AML-193 (cell line): ENCODE measurements around the gene THY1.
"Not testable (repeated sequence)": the region's sequence is repeated elsewhere in the genome, so short reads cannot be mapped to it uniquely, and the experiment has no call there.

Source experiments
- DNase-seq, 2 experiments: peaks; one replicate each; lab custom pipeline; 2025; lab: John Stamatoyannopoulos, UW

Gene THY1

GRCh38 chr11:119445850-119446249 lies 22.9 kb upstream of the THY1 start:
- DNase-seq: no peak

- no peak for DNase-seq
Measured at GRCh38 chr11:119445379-119445778, 22.4 kb upstream of the THY1 start.

GRCh38 chr11:119441898-119442243 lies 18.9 kb upstream of the THY1 start:
- DNase-seq: no peak

- DNase-seq: no peak
Measured at GRCh38 chr11:119438599-119438998, 15.6 kb upstream of the THY1 start.

GRCh38 chr11:119437521-119437920 lies 14.5 kb upstream of the THY1 start:
- DNase-seq: not testable (repeated sequence)

GRCh38 chr11:119436711-119437110 lies 13.7 kb upstream of the THY1 start:
- DNase-seq: no peak

GRCh38 chr11:119436093-119436492 lies 13.1 kb upstream of the THY1 start:
- DNase-seq: no peak

- no peak for DNase-seq
Measured at GRCh38 chr11:119434591-119435330, 11.8 kb upstream of the THY1 start.

GRCh38 chr11:119433358-119433725 lies 10.4 kb upstream of the THY1 start:
- no peak for DNase-seq

GRCh38 chr11:119432484-119433357 lies 9.7 kb upstream of the THY1 start:
- DNase-seq: no peak

GRCh38 chr11:119431523-119431922 lies 8.6 kb upstream of the THY1 start:
- no peak for DNase-seq

GRCh38 chr11:119427279-119427678 lies 4.3 kb upstream of the THY1 start:
- no peak for DNase-seq

- DNase-seq: no peak
Measured at GRCh38 chr11:119426142-119426541, 3.2 kb upstream of the THY1 start.

- no peak for DNase-seq
Measured at GRCh38 chr11:119424775-119425174, 1.8 kb upstream of the THY1 start.

- DNase-seq: no peak
Measured at GRCh38 chr11:119424276-119424675, 1.3 kb upstream of the THY1 start.

GRCh38 chr11:119423509-119424254 lies 710 bp upstream of the THY1 start:
- DNase-seq: no peak

- DNase-seq: no peak
Measured at GRCh38 chr11:119421941-119422808, 797 bp downstream of the THY1 start.

- no peak for DNase-seq
Measured at GRCh38 chr11:119421351-119421750, 1.6 kb downstream of the THY1 start.

GRCh38 chr11:119420631-119421030 lies 2.3 kb downstream of the THY1 start:
- DNase-seq: no peak

GRCh38 chr11:119419834-119420492 lies 3.0 kb downstream of the THY1 start:
- DNase-seq: no peak

- DNase-seq: no peak
Measured at GRCh38 chr11:119419246-119419645, 3.7 kb downstream of the THY1 start.
